ENCODE results near the gene GLCE.
A peak's percentile ranks its signal among the peaks of the same experiment; 100 is the strongest.
"Not testable (repeated sequence)": the region's sequence is repeated elsewhere in the genome, so short reads cannot be mapped to it uniquely, and the experiment has no call there.

Gene GLCE

GRCh38 chr15:69299943-69300588, 139.6 kb downstream of the GLCE start:
- no peak for ATAC-seq
- TF ChIP-seq PATZ1 (CRISPR knock-in tag; IDR thresholded peaks at IDR 0.05; ENCODE audit: borderline replicate concordance) (no peak), ARNTL (CRISPR knock-in tag; IDR thresholded peaks at IDR 0.05; ENCODE audit: borderline replicate concordance, low read depth) (no peak), RARB (CRISPR knock-in tag; IDR thresholded peaks at IDR 0.05) (no peak), ZC3H10 (CRISPR knock-in tag; IDR thresholded peaks at IDR 0.05) (no peak)

- not testable (repeated sequence) for ATAC-seq
Measured at GRCh38 chr15:69301101-69301500, 140.7 kb downstream of the GLCE start.

GRCh38 chr15:69302087-69302486, 141.7 kb downstream of the GLCE start:
- ATAC-seq, result not testable (repeated sequence)

GRCh38 chr15:69302929-69303328, 142.5 kb downstream of the GLCE start:
- no peak for ATAC-seq
- TF ChIP-seq GLIS3 (CRISPR knock-in tag; IDR thresholded peaks at IDR 0.05), result no peak
- no peak for TF ChIP-seq TCF4 (CRISPR knock-in tag; IDR thresholded peaks at IDR 0.05; ENCODE audit: borderline replicate concordance)
- no peak for TF ChIP-seq ZC3H10 (CRISPR knock-in tag; IDR thresholded peaks at IDR 0.05)
- no peak for TF ChIP-seq CREB5 (CRISPR knock-in tag; IDR thresholded peaks at IDR 0.05; ENCODE audit: low read depth)
- TF ChIP-seq ZFP30 (CRISPR knock-in tag; IDR thresholded peaks at IDR 0.05), result no peak
- TF ChIP-seq SNAI2 (CRISPR knock-in tag; IDR thresholded peaks at IDR 0.05), result no peak
- TF ChIP-seq CSDC2 (CRISPR knock-in tag; IDR thresholded peaks at IDR 0.05), result no peak
- no peak for TF ChIP-seq ZFP3 (CRISPR knock-in tag; IDR thresholded peaks at IDR 0.05)
- no peak for TF ChIP-seq ARNTL (CRISPR knock-in tag; IDR thresholded peaks at IDR 0.05; ENCODE audit: borderline replicate concordance, low read depth)
- TF ChIP-seq ESRRG (CRISPR knock-in tag; IDR thresholded peaks at IDR 0.05), result no peak
- no peak for TF ChIP-seq ISL1 (CRISPR knock-in tag; IDR thresholded peaks at IDR 0.05)
- no peak for TF ChIP-seq PPARA (CRISPR knock-in tag; IDR thresholded peaks at IDR 0.05; ENCODE audit: borderline replicate concordance)
- no peak for TF ChIP-seq ZNF8 (CRISPR knock-in tag; IDR thresholded peaks at IDR 0.05)
- TF ChIP-seq TSHZ2 (CRISPR knock-in tag; IDR thresholded peaks at IDR 0.05), result no peak
- no peak for TF ChIP-seq ZNF565 (CRISPR knock-in tag; conservative IDR thresholded peaks at IDR 0.05; ENCODE audit: low read depth)
- TF ChIP-seq RARB (CRISPR knock-in tag; IDR thresholded peaks at IDR 0.05), result no peak
- TF ChIP-seq BACH2 (CRISPR knock-in tag; IDR thresholded peaks at IDR 0.05; ENCODE audit: borderline replicate concordance), result no peak

GRCh38 chr15:69303337-69304181, 143.1 kb downstream of the GLCE start:
- ATAC-seq, result no peak
- TF ChIP-seq CREB5 (CRISPR knock-in tag; IDR thresholded peaks at IDR 0.05; ENCODE audit: low read depth) (no peak), ZFP3 (CRISPR knock-in tag; IDR thresholded peaks at IDR 0.05) (peak; percentile 76; the same call in 1 of the 2 replicates)

All from SK-N-SH treated with all-trans-retinoic acid at 6 μM for 48 hours (cell line).